ENCODE measurements around the gene UBE2J2. TPM values are rescaled to one million over a fixed set of nuclear protein-coding genes. Genes with fewer than 3 reads are reported as not detected.

UBE2J2 gene
- total RNA-seq, 1 donor from 2014 or later: 25.2 TPM

DNA sequence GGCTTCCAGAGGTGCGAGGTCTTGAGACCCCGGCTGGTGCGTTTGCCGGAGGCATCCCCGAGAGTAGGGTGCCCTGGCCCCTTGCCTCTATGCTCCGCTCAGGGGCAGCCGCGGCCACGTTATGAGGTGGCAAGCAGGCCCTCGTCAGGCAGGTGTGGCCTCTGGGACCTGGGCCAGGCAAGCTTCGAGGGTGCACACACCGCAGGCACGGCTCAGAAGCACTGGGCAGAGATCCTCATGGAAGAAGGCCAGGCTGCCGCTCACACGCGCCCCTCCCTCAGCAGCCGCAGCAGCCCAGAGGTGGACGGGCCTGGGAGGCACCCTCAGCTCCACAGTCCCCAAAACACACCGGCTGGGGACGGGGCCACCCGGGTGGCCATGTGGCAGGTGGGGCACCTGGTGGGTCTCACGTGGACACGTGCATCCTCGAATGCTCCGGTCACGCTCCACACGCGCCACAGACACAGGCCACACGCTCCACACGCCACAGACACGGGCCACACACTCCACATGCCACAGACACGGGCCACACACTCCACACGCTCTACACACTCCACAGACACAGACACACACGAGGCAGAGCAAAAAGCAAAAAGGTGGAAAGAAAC lies 48.3 kb downstream of the UBE2J2 start:
- H3K27me3 ChIP-seq: no peaks in the 10 kb centered on the region
- DNase-seq (ENCODE audit: low spot score in 2 of 2): no peak
- H3K27ac ChIP-seq: no peak overlapping the region
- no peaks in the 10 kb centered on the region for H3K9me3 ChIP-seq
- H3K4me1 ChIP-seq: peaks cover 9 to 10% of the 10 kb centered on the region in 2 donors
- H3K4me3 ChIP-seq: no peak overlapping the region
- TF ChIP-seq, protein P1, sequence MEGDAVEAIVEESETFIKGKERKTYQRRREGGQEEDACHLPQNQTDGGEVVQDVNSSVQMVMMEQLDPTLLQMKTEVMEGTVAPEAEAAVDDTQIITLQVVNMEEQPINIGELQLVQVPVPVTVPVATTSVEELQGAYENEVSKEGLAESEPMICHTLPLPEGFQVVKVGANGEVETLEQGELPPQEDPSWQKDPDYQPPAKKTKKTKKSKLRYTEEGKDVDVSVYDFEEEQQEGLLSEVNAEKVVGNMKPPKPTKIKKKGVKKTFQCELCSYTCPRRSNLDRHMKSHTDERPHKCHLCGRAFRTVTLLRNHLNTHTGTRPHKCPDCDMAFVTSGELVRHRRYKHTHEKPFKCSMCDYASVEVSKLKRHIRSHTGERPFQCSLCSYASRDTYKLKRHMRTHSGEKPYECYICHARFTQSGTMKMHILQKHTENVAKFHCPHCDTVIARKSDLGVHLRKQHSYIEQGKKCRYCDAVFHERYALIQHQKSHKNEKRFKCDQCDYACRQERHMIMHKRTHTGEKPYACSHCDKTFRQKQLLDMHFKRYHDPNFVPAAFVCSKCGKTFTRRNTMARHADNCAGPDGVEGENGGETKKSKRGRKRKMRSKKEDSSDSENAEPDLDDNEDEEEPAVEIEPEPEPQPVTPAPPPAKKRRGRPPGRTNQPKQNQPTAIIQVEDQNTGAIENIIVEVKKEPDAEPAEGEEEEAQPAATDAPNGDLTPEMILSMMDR (IDR thresholded peaks at IDR 0.05): no peak
- intact Hi-C loops (cut with DNase I): no loop called here
- peaks cover 64 to 86% of the 10 kb centered on the region in 2 donors for H3K36me3 ChIP-seq

GRCh38 chr1:1223891-1224290 lies 49.8 kb downstream of the UBE2J2 start:
- no peak for DNase-seq (ENCODE audit: low spot score in 2 of 2)
- TF ChIP-seq, protein P1 (IDR thresholded peaks at IDR 0.05): no peak
- peaks cover 77 to 98% of the 10 kb centered on the region in 2 donors for H3K36me3 ChIP-seq
- no peaks in the 10 kb centered on the region for H3K27me3 ChIP-seq
- H3K27ac ChIP-seq: no peak overlapping the region
- intact Hi-C loops (cut with DNase I): no loop called here
- no peak overlapping the region for H3K4me3 ChIP-seq
- no peaks in the 10 kb centered on the region for H3K4me1 ChIP-seq
- no peaks in the 10 kb centered on the region for H3K9me3 ChIP-seq

DNA sequence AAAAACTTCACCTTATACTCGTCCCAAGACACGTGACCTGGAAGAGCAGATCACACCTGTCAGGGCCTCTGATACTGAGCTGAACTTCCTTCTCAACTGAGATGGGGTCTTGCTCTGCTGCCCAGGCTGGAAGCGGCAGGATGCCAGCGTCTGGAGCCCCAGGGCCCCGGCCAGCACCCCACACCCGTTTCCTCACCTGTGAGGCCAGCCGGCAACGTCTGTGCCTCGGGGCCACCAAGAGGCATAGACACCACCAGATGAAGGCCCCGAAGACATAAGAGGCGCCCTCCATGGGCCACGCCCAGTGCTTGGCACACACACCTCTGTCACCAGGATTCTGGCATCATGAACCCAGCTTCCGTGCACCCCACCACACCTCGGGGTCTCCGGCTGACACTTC lies 50.3 kb downstream of the UBE2J2 start:
- Histone ChIP-seq H3K9me3 (no peaks in the 10 kb centered on the region), H3K4me3 (no peak overlapping the region), H3K4me1 (no peaks in the 10 kb centered on the region), H3K27me3 (no peaks in the 10 kb centered on the region), H3K36me3 (peaks cover 79 to 98% of the 10 kb centered on the region in 2 donors), H3K27ac (no peak overlapping the region)
- intact Hi-C loops (cut with DNase I): no loop called here
- TF ChIP-seq, protein P1 (IDR thresholded peaks at IDR 0.05): no peak
- no peak for DNase-seq (ENCODE audit: low spot score in 2 of 2)

GRCh38 chr1:1222575-1223225 lies 51.0 kb downstream of the UBE2J2 start:
- no peak overlapping the region for H3K27ac ChIP-seq
- no peaks in the 10 kb centered on the region for H3K4me1 ChIP-seq
- intact Hi-C loops (cut with DNase I): no loop called here
- no peaks in the 10 kb centered on the region for H3K27me3 ChIP-seq
- DNase-seq (ENCODE audit: low spot score in 2 of 2): no peak
- TF ChIP-seq, protein P1 (IDR thresholded peaks at IDR 0.05): no peak
- H3K9me3 ChIP-seq: no peaks in the 10 kb centered on the region
- H3K36me3 ChIP-seq: peaks cover 79 to 98% of the 10 kb centered on the region in 2 donors
- no peak overlapping the region for H3K4me3 ChIP-seq

GRCh38 chr1:1221887-1222574 lies 51.6 kb downstream of the UBE2J2 start:
- Histone ChIP-seq H3K36me3 (peaks cover 78 to 96% of the 10 kb centered on the region in 2 donors), H3K27ac (no peak overlapping the region), H3K4me3 (no peak overlapping the region), H3K27me3 (no peaks in the 10 kb centered on the region), H3K9me3 (no peaks in the 10 kb centered on the region), H3K4me1 (no peaks in the 10 kb centered on the region)
- intact Hi-C loops (cut with DNase I): no loop called here
- no peak for DNase-seq (ENCODE audit: low spot score in 2 of 2)
- TF ChIP-seq, protein P1 (IDR thresholded peaks at IDR 0.05): no peak
